Spleen (tissue), 11 donors: ENCODE data around the gene FCRLB. TPM values are rescaled to one million over a fixed set of nuclear protein-coding genes. Genes with fewer than 3 reads are reported as not detected.

Experiments used
- DNase-seq: peaks from one replicate; pipeline ENCODE4 v3.0.0-alpha.2; 2020
- H3K27ac ChIP-seq, 8 donors: fragments of 200-600 bp; sonication (generic) in 7 of 8; 1 replicate in 4 of 8; 2 replicates in 4 of 8; pipeline versions ENCODE4 v1.5.0 to v1.8.0; 2016 to 2021; ENCODE audit warnings: inconsistent platforms in 4 of 8, mild to moderate bottlenecking in 4 of 8, moderate library complexity in 1 of 8
- H3K27me3 ChIP-seq, 7 donors: fragments of 200-600 bp; sonication (generic) in 6 of 7; replicated peaks in 1 of 7; 1 replicate in 4 of 7; 2 replicates in 3 of 7; pipeline versions ENCODE4 v1.5.0 to v1.8.0; 2016 to 2021; ENCODE audit warnings: inconsistent platforms in 3 of 7, mild to moderate bottlenecking in 1 of 7
- H3K36me3 ChIP-seq, 6 donors: fragments of 200-600 bp; sonication (generic) in 5 of 6; 1 replicate in 4 of 6; 2 replicates in 2 of 6; pipeline versions ENCODE4 v1.5.0 to v1.8.0; 2016 to 2021; ENCODE audit warnings: inconsistent platforms in 2 of 6
- H3K4me1 ChIP-seq, 6 donors: fragments of 200-600 bp; sonication (generic) in 5 of 6; 1 replicate in 3 of 6; 2 replicates in 3 of 6; pipeline versions ENCODE4 v1.5.0 to v1.8.0; 2016 to 2021; ENCODE audit warnings: inconsistent platforms in 3 of 6
- H3K4me3 ChIP-seq, 8 donors: fragments of 200-600 bp; sonication (generic) in 7 of 8; 1 replicate in 4 of 8; 2 replicates in 4 of 8; pipeline versions ENCODE4 v1.5.0 to v1.8.0; 2016 to 2021; ENCODE audit warnings: inconsistent platforms in 4 of 8, mild to moderate bottlenecking in 4 of 8, moderate library complexity in 2 of 8
- H3K9me3 ChIP-seq, 8 donors: fragments of 200-600 bp; sonication (generic) in 7 of 8; 1 replicate in 4 of 8; 2 replicates in 4 of 8; pipeline versions ENCODE4 v1.5.0 to v1.8.0; 2016 to 2021; ENCODE audit warnings: inconsistent platforms in 4 of 8
- CTCF ChIP-seq, 11 experiments: fragments of 200-600 bp in 7 of 11; fragments of 450-650 bp in 4 of 11; sonication (generic) in 4 of 11; IDR thresholded peaks in 8 of 11; conservative IDR thresholded peaks in 3 of 11; 1 replicate in 7 of 11; 2 replicates in 4 of 11; pipeline versions ENCODE4 v1.4.0 to v1.8.0; 2016 to 2021; ENCODE audit warnings: antibody characterized with exemption in 11 of 11, inconsistent platforms in 4 of 11, mild to moderate bottlenecking in 1 of 11
- POLR2A ChIP-seq, 3 donors: fragments of 450-650 bp; IDR thresholded peaks; one replicate each; pipeline ENCODE4 v1.5.1; 2017; ENCODE audit warnings: antibody characterized with exemption in 3 of 3, mild to moderate bottlenecking in 1 of 3
- POLR2AphosphoS5 ChIP-seq, 3 donors: sonication (generic); formaldehyde crosslinking; IDR thresholded peaks; one replicate each; pipeline ENCODE4 v1.5.1; 2017; ENCODE audit warnings: antibody characterized with exemption in 3 of 3
- WGBS, 5 donors: extraction: QIAGEN DNeasy Blood & Tissue Kit in 3 of 5; methylation state at CpG; one replicate each; pipeline versions ENCODE4 v1.1.5 to v1.1.7; 2013 to 2018; 5-methylcytosine and 5-hydroxymethylcytosine counted together
- intact Hi-C: fragments of 100-400 bp; cut with DNase I; formaldehyde crosslinking; loops from one replicate; pipeline ENCODE4 v1.15.0; 2023; ENCODE audit warnings: low total_unique reads
- polyA plus RNA-seq, 3 donors: library from polyadenylated mRNA; stranded (reverse); fragments of 200-250 nt; gene quantifications; one replicate each; pipeline ENCODE4 v1.2.1, GENCODE V29; 2013
- total RNA-seq, 7 donors: library from RNA; depleted of rRNA in 3 of 7; stranded (reverse); fragments of >200 nt in 3 of 7; fragmentation: NEBNext Ultra II Directional in 4 of 7; extraction: Animal tissue kit (Norgen Biotek cat#: 25700) in 4 of 7; gene quantifications; one replicate each; pipeline versions ENCODE4 v1.1.0 to v1.2.1, GENCODE V29; 2016 to 2021
- donor health status: healthy with polysubstance abuse.
- donor health status: DM: no; HTN: no; CAD: no; lungs with moderate emphysema.
- donor health status: DM: no; HTN: no; CAD: no.
- donor health status: Bipolar disorder and iron deficiency.
- donor health status: healthy.
- donor health status: DM: no; HTN: no; CAD: no.
- donor health status: DM: yes; HTN: yes; CAD: no.

FCRLB gene
- total and polyA plus RNA-seq, 10 donors = 1.2 to 4.3 (median 2.1) TPM

GRCh38 chr1:161731981-161732718 lies 10.8 kb downstream of the FCRLB start:
- Histone ChIP-seq H3K27me3 (peaks cover 0 to 11% (median 0%) of the 10 kb centered on the region in 7 donors), H3K9me3 (no peaks in the 10 kb centered on the region), H3K27ac (no peak overlapping the region), H3K4me1 (peaks cover 4 to 25% (median 18%) of the 10 kb centered on the region in 6 donors), H3K36me3 (no peaks in the 10 kb centered on the region), H3K4me3 (no peak overlapping the region)
- WGBS, 5 donors = 73 to 91% (median 78%) methylated on average over 5 of the region's 5 CpGs
- intact Hi-C loops = no loop called here
- no peak for DNase-seq
- TF ChIP-seq CTCF (IDR thresholded peaks at IDR 0.05 in 8 of 11, conservative IDR thresholded peaks at IDR 0.05 in 3 of 11) (no peak), POLR2AphosphoS5 (IDR thresholded peaks at IDR 0.05) (no peak)

DNA sequence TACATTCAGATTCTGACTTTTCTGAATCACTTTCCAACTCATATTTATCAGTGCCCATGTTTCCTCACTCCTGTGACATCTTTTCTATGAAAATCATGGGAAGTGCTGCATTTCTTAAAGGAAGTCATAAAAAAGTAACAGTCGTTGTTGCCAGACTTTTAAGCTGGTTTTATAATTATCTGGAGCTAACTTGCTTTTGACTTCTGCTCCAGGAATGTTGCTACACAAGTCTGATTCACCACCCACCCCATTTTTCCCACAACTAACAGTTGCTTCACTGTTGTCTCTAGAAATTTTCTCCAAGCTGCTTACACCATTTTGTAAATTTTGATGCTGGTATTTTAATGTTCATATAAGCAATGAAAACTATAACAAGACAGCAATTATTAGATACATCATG lies 12.2 kb downstream of the FCRLB start:
- no peaks in the 10 kb centered on the region for H3K9me3 ChIP-seq
- WGBS, 5 donors = 9 to 16% (median 13%) methylated on average over 1 of the region's 1 CpG
- intact Hi-C loops = no loop called here
- no peaks in the 10 kb centered on the region for H3K36me3 ChIP-seq
- TF ChIP-seq CTCF (IDR thresholded peaks at IDR 0.05 in 8 of 11, conservative IDR thresholded peaks at IDR 0.05 in 3 of 11) (no peak), POLR2A (IDR thresholded peaks at IDR 0.05) (no peak), POLR2AphosphoS5 (IDR thresholded peaks at IDR 0.05) (no peak)
- DNase-seq = no peak
- peaks cover 0 to 18% (median 12%) of the 10 kb centered on the region in 6 donors for H3K4me1 ChIP-seq
- no peak overlapping the region for H3K4me3 ChIP-seq
- no peak overlapping the region for H3K27ac ChIP-seq
- peaks cover 0 to 3% (median 0%) of the 10 kb centered on the region in 7 donors for H3K27me3 ChIP-seq

GRCh38 chr1:161735837-161736236 lies 14.5 kb downstream of the FCRLB start:
- 72 to 91% (median 87%) methylated on average over 3 of the region's 3 CpGs for WGBS, 5 donors
- Histone ChIP-seq H3K27ac (no peak overlapping the region), H3K9me3 (no peaks in the 10 kb centered on the region), H3K4me3 (no peak overlapping the region), H3K27me3 (no peaks in the 10 kb centered on the region), H3K36me3 (no peaks in the 10 kb centered on the region), H3K4me1 (peaks cover 7 to 30% (median 28%) of the 10 kb centered on the region in 6 donors)
- no peak for TF ChIP-seq POLR2A (IDR thresholded peaks at IDR 0.05)
- no peak for DNase-seq
- intact Hi-C loops = no loop called here

DNA sequence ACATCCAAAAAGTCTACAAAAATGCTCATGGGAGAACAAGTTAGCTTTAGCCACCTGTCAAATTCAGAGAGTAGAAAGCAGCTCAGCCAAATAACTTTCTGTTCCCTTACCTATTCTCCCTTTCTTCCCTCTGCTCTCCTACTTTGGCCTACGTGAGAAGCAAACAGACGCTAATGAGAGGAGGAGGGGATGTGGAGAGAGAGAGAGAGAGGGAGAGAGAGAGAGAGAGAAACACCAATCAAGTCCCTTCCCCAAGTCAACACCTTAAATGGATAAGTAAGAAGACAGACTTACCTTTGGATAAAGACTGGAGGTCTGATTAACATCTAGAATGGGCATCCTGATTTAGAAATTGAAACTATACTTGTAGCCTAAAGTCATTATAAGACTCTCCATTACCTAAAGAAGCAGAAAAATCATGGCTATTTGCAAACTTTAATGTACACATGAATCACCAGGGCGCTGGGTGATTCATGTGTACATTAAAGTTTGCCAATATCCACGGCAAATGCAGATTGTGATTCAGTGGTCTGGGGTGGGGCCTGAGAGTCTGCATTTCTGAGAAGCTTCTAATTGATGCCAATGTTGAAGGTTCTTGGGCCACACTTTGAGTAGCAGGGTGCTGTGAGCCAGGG lies 15.1 kb downstream of the FCRLB start:
- intact Hi-C loops = no loop called here
- WGBS, 5 donors = 68 to 86% (median 79%) methylated on average over 4 of the region's 4 CpGs
- peaks cover 12 to 36% (median 35%) of the 10 kb centered on the region in 6 donors for H3K4me1 ChIP-seq
- TF ChIP-seq POLR2A (IDR thresholded peaks at IDR 0.05) (no peak), POLR2AphosphoS5 (IDR thresholded peaks at IDR 0.05) (no peak), CTCF (IDR thresholded peaks at IDR 0.05 in 8 of 11, conservative IDR thresholded peaks at IDR 0.05 in 3 of 11) (no peak)
- H3K9me3 ChIP-seq = no peaks in the 10 kb centered on the region
- no peak overlapping the region for H3K27ac ChIP-seq
- H3K36me3 ChIP-seq = no peaks in the 10 kb centered on the region
- no peak for DNase-seq
- H3K4me3 ChIP-seq = no peak overlapping the region
- H3K27me3 ChIP-seq = no peaks in the 10 kb centered on the region
